ENCODE measurements around the gene RBFOX1. TPM values are rescaled to one million over a fixed set of nuclear protein-coding genes. Genes with fewer than 3 reads are reported as not detected.

RBFOX1 gene
- total and polyA plus RNA-seq, 2 donors (not counting 1 experiment from before 2014, with no cell fraction given): not detected

GRCh38 chr16:7596308-7596707 lies 263.7 kb downstream of the RBFOX1 start:
- Mint-ChIP-seq H3K9me3 (ENCODE audit: insufficient read depth) (peaks cover 2% of the 10 kb centered on the region), H3K27me3 (no peaks in the 10 kb centered on the region), H3K27ac (no peak overlapping the region), H3K4me3 (no peak overlapping the region), H3K4me1 (no peaks in the 10 kb centered on the region)
- ATAC-seq (ENCODE audit: low read depth) (no peak), DNase-seq (no peak)
- no peak for TF ChIP-seq CTCF (IDR thresholded peaks at IDR 0.05)
- TF ChIP-seq EZH2 (IDR thresholded peaks at IDR 0.05; ENCODE audit: borderline replicate concordance, insufficient read depth, low read depth, low read length, poor library complexity, severe bottlenecking): no peak
- Histone ChIP-seq H3K4me2 (replicated peaks; ENCODE audit: low read depth, low read length, poor library complexity, severe bottlenecking) (no peak overlapping the region), H3K4me1 (ENCODE audit: control insufficient read depth in 2 of 2, insufficient read depth in 2 of 2, low read length in 2 of 2) (no peaks in the 10 kb centered on the region), H3K27me3 (replicated peaks in 1 of 4; ENCODE audit: control extremely low read depth in 1 of 4, control insufficient read depth in 3 of 4, insufficient read depth in 4 of 4, low read length in 3 of 4) (no peaks in the 10 kb centered on the region), H3K36me3 (replicated peaks in 1 of 2; ENCODE audit: control extremely low read depth in 1 of 2, control insufficient read depth in 1 of 2, extremely low read depth in 1 of 2, insufficient read depth in 2 of 2, low read length in 1 of 2) (no peaks in the 10 kb centered on the region), H3K9ac (ENCODE audit: low read length) (no peak overlapping the region), H3K79me2 (ENCODE audit: control insufficient read depth, insufficient read depth, low read length) (no peaks in the 10 kb centered on the region), H2AFZ (ENCODE audit: insufficient read depth, low read depth, low read length, poor library complexity, severe bottlenecking) (no peak overlapping the region), H3K27ac (ENCODE audit: low read length in 2 of 2) (no peak overlapping the region), H3K4me3 (ENCODE audit: control extremely low read depth in 1 of 5, extremely low read depth in 1 of 5, insufficient read depth in 1 of 5, low read depth in 2 of 5, low read length in 4 of 5) (no peak overlapping the region), H4K20me1 (ENCODE audit: control insufficient read depth, insufficient read depth, low read length, poor library complexity, severe bottlenecking) (no peaks in the 10 kb centered on the region), H3K9me3 (ENCODE audit: control extremely low read depth in 1 of 3, control insufficient read depth in 2 of 3, insufficient read depth in 1 of 3, low read length in 2 of 3) (no peaks in the 10 kb centered on the region)
- intact Hi-C loops (cut with micrococcal nuclease): no loop called here
- no CpG with 5 or more reads among the region's 11 CpGs for WGBS (ENCODE audit: insufficient coverage)
- CTCF ChIA-PET: interaction anchor here (0.6 kb wide), 1 partner anchor 79 kb away, joined by 3 read pairs; no protein-coding TSS in a partner anchor
- POLR2A ChIA-PET: no interaction called here

- Histone ChIP-seq H3K27ac (ENCODE audit: low read length in 2 of 2) (no peak overlapping the region), H3K79me2 (ENCODE audit: control insufficient read depth, insufficient read depth, low read length) (no peaks in the 10 kb centered on the region), H2AFZ (ENCODE audit: insufficient read depth, low read depth, low read length, poor library complexity, severe bottlenecking) (no peak overlapping the region), H3K27me3 (replicated peaks in 1 of 4; ENCODE audit: control extremely low read depth in 1 of 4, control insufficient read depth in 3 of 4, insufficient read depth in 4 of 4, low read length in 3 of 4) (no peaks in the 10 kb centered on the region), H3K4me3 (ENCODE audit: control extremely low read depth in 1 of 5, extremely low read depth in 1 of 5, insufficient read depth in 1 of 5, low read depth in 2 of 5, low read length in 4 of 5) (no peak overlapping the region), H3K9ac (ENCODE audit: low read length) (no peak overlapping the region), H3K4me2 (replicated peaks; ENCODE audit: low read depth, low read length, poor library complexity, severe bottlenecking) (no peak overlapping the region), H4K20me1 (ENCODE audit: control insufficient read depth, insufficient read depth, low read length, poor library complexity, severe bottlenecking) (no peaks in the 10 kb centered on the region), H3K9me3 (ENCODE audit: control extremely low read depth in 1 of 3, control insufficient read depth in 2 of 3, insufficient read depth in 1 of 3, low read length in 2 of 3) (peaks cover 0 to 2% (median 0%) of the 10 kb centered on the region in 3 donors), H3K4me1 (ENCODE audit: control insufficient read depth in 2 of 2, insufficient read depth in 2 of 2, low read length in 2 of 2) (no peaks in the 10 kb centered on the region), H3K36me3 (replicated peaks in 1 of 2; ENCODE audit: control extremely low read depth in 1 of 2, control insufficient read depth in 1 of 2, extremely low read depth in 1 of 2, insufficient read depth in 2 of 2, low read length in 1 of 2) (no peaks in the 10 kb centered on the region)
- TF ChIP-seq CTCF (IDR thresholded peaks at IDR 0.05) (no peak), EZH2 (IDR thresholded peaks at IDR 0.05; ENCODE audit: borderline replicate concordance, insufficient read depth, low read depth, low read length, poor library complexity, severe bottlenecking) (no peak)
- WGBS (ENCODE audit: insufficient coverage): 100% methylated on average over 2 of the region's 3 CpGs
- POLR2A ChIA-PET: no interaction called here
- CTCF ChIA-PET: no interaction called here
- peaks cover 2% of the 10 kb centered on the region for H3K9me3 Mint-ChIP-seq (ENCODE audit: insufficient read depth)
- no peak overlapping the region for H3K4me3 Mint-ChIP-seq
- no peak overlapping the region for H3K27ac Mint-ChIP-seq
- no peak for DNase-seq
- ATAC-seq (ENCODE audit: low read depth): no peak
- no peaks in the 10 kb centered on the region for H3K27me3 Mint-ChIP-seq
- intact Hi-C loops (cut with micrococcal nuclease): no loop called here
- no peaks in the 10 kb centered on the region for H3K4me1 Mint-ChIP-seq
Measured at GRCh38 chr16:7597677-7598076, 265.0 kb downstream of the RBFOX1 start.
